ENCODE measurements around the gene SLC16A1. TPM values are rescaled to one million over a fixed set of nuclear protein-coding genes. Genes with fewer than 3 reads are reported as not detected.

Gene SLC16A1
- total and polyA plus RNA-seq, 8 donors: 14.5 to 33.0 (median 29.9) TPM

DNA sequence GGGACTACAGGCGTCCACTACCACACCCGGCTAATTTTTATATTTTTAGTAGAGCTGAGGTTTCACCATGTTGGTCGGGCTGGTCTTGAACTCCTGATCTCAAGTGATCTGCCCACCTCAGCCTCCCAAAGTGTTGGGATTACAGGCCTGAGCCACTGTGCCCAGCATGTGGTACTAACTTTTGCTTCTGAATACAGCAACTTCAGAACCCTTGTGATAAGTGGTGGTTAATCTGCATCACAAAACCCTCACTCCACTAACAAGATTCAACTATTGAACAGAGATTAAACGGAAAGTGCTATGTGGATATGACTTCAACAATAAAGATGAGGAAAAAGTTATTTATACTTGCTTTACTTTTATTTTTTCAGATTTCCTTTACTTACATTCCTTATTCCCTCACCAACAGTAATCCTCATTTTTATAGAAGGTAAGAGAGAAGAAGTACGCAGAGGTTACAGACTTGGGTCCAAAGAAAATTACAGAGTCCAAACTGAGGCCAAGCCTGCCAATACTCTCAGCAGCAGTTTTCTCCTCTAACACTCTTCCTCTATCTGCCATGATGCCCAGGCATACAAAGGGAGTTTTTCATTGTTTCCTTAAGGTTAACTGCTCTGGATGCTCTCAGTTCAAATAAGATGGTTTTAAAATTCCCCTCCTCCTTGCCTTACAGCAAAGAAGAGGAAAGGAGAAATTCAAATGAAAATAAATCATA lies 44.3 kb downstream of the SLC16A1 start:
- H3K4me3 ChIP-seq: no peak overlapping the region
- no peak for DNase-seq
- H3K36me3 ChIP-seq: no peaks in the 10 kb centered on the region
- no peak overlapping the region for H3K27ac ChIP-seq
- intact Hi-C loops (cut with DNase I): no loop called here
- H3K9me3 ChIP-seq: no peaks in the 10 kb centered on the region
- ATAC-seq: no peak
- H3K27me3 ChIP-seq: no peaks in the 10 kb centered on the region
- TF ChIP-seq, protein P1, sequence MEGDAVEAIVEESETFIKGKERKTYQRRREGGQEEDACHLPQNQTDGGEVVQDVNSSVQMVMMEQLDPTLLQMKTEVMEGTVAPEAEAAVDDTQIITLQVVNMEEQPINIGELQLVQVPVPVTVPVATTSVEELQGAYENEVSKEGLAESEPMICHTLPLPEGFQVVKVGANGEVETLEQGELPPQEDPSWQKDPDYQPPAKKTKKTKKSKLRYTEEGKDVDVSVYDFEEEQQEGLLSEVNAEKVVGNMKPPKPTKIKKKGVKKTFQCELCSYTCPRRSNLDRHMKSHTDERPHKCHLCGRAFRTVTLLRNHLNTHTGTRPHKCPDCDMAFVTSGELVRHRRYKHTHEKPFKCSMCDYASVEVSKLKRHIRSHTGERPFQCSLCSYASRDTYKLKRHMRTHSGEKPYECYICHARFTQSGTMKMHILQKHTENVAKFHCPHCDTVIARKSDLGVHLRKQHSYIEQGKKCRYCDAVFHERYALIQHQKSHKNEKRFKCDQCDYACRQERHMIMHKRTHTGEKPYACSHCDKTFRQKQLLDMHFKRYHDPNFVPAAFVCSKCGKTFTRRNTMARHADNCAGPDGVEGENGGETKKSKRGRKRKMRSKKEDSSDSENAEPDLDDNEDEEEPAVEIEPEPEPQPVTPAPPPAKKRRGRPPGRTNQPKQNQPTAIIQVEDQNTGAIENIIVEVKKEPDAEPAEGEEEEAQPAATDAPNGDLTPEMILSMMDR (IDR thresholded peaks at IDR 0.05): no peak
- no peaks in the 10 kb centered on the region for H3K4me1 ChIP-seq

DNA sequence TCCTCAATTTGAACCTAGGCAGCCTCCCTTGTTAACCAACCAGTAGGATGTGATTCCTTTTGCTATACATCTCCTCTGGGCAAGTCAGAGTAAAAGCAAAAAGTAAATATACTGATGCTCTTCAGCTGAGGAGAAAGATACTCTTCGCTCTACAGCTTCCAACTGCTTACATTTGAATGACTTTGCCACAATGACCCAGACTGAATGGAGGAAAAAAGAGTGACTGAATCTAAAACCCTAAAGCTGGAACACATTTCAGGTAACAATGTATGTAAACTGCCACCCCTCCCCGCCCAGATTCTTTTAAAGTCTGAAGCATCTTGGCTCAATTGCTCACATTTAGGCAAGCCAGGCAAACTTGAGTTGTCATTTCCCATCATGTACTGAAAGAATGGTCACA lies 46.1 kb downstream of the SLC16A1 start:
- Histone ChIP-seq H3K36me3 (no peaks in the 10 kb centered on the region), H3K27ac (no peak overlapping the region), H3K4me1 (peaks cover 12 to 17% of the 10 kb centered on the region in 2 donors), H3K9me3 (no peaks in the 10 kb centered on the region), H3K27me3 (no peaks in the 10 kb centered on the region), H3K4me3 (no peak overlapping the region)
- ATAC-seq (peak; percentile 65), DNase-seq (no peak)
- TF ChIP-seq, protein P1 (IDR thresholded peaks at IDR 0.05): no peak
- intact Hi-C loops (cut with DNase I): no loop called here

DNA sequence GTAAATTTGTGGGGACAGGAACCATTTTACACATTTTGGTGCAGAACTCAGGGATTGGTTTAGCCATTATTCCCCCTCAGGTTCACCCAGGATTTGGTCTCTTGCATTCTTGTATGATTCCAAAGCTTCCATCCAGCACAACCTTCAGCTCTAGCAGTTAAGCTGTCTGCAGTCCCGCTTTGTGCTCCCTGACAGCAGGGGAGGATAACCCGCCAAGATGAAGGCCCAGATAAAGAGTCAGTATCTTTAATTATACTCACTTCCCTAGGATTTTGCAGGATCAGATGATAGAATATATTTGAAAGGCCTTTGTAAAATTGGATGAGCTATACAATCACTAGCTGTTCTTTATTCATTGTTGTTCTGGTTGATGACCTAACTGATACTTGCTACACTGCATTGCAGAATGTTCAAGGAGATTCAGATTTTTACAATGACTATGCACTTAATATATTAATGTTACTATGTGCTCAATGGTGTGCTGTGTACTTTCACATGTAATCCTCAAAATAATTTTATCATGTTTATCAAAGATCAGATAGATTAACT lies 49.8 kb downstream of the SLC16A1 start:
- intact Hi-C loops (cut with DNase I): no loop called here
- Histone ChIP-seq H3K27ac (peak overlapping the region in 1 of 2 donors; percentile 33), H3K36me3 (no peaks in the 10 kb centered on the region), H3K4me1 (peaks cover 20 to 25% of the 10 kb centered on the region in 2 donors), H3K4me3 (no peak overlapping the region), H3K27me3 (no peaks in the 10 kb centered on the region), H3K9me3 (no peaks in the 10 kb centered on the region)
- TF ChIP-seq, protein P1 (IDR thresholded peaks at IDR 0.05): no peak
- no peak for ATAC-seq
- DNase-seq: no peak

DNA sequence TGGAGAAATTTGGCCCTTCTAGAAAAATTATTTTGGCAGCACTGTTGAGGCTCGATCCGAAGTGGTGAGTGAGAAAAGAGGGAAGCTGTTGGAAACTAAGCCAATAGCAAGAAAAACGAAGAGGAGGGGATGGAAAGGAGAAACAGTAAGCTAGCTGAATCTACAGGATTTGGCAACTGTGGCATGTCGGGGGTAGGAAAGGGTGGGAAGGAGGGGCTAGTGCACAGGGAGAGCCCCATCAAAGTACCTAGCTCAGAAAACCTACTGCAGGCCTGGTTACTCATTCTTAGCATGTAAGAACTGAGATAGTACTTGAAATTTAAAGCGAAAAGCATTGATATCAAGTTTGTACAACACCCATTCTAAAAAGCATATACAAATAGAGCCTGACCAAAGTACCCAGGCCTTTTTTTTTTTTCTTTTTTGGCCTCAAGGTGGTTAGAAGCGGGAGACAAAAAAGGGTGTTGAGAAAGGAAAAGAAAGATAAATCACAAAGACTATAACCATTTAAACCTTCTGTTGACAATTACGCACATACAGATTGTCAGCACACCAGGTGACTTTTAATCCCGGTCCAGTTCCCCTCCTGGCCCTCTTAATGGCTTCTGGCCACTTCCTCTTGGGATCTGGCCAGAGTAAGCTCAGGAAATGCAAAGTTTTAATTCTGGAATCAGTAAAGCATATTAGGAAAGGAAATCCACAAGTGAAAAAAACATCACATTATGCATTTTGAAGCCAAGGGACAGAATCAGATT lies 50.4 kb downstream of the SLC16A1 start:
- peaks cover 20 to 25% of the 10 kb centered on the region in 2 donors for H3K4me1 ChIP-seq
- H3K9me3 ChIP-seq: no peaks in the 10 kb centered on the region
- TF ChIP-seq, protein P1 (IDR thresholded peaks at IDR 0.05): no peak
- intact Hi-C loops (cut with DNase I): no loop called here
- no peaks in the 10 kb centered on the region for H3K36me3 ChIP-seq
- no peak overlapping the region for H3K4me3 ChIP-seq
- DNase-seq: peak in 2 of 4 donors; percentile 7 to 31
- no peaks in the 10 kb centered on the region for H3K27me3 ChIP-seq
- peak; percentile 10 for ATAC-seq
- H3K27ac ChIP-seq: peak overlapping the region; percentile 33 to 34

DNA sequence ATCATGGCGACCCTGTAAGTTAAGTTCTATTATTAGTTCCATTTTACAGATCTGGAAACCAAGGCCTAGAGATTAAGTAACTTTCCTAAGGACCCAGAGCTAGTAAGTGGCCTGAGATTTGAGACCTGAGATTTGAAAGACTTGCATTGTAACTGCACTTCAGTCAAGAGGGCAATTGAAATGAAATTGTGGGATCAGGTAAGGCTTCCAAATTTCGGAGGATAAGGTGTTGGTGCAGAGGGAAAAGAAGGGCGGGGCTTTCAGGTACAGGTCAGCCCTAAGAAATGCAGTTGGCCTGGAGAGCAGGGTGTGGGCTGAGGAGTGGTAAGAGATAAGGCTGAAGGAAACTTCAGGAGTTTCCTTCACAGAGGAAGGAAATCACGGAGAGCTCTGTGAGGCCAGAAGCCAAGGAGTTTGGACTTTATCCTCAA lies 51.1 kb downstream of the SLC16A1 start:
- intact Hi-C loops (cut with DNase I): no loop called here
- Histone ChIP-seq H3K4me1 (peaks cover 20 to 25% of the 10 kb centered on the region in 2 donors), H3K27me3 (no peaks in the 10 kb centered on the region), H3K9me3 (no peaks in the 10 kb centered on the region), H3K4me3 (no peak overlapping the region), H3K36me3 (no peaks in the 10 kb centered on the region), H3K27ac (peak overlapping the region; percentile 33 to 34)
- TF ChIP-seq, protein P1 (IDR thresholded peaks at IDR 0.05): no peak
- DNase-seq: peak in 2 of 4 donors; percentile 9 to 74
- peak; percentile 90 for ATAC-seq
